Adrenal gland (tissue), 5 donors: ENCODE results near the gene MEIS1.

Experiments used
- POLR2A ChIP-seq, 2 donors: fragments of 450-650 bp; IDR thresholded peaks; one replicate each; pipeline ENCODE4 v1.6.1; 2017; ENCODE audit warnings: antibody characterized with exemption in 2 of 2, mild to moderate bottlenecking in 2 of 2, moderate library complexity in 1 of 2
- TF ChIP-seq, protein P1 (sequence below), 6 experiments: fragments of 450-650 bp in 4 of 6; fragments of 200-600 bp in 2 of 6; sonication (generic) in 1 of 6; IDR thresholded peaks; 1 replicate in 5 of 6; 2 replicates in 1 of 6; pipeline versions ENCODE4 v1.5.1 to v1.8.0; 2016 to 2021; ENCODE audit warnings: antibody characterized with exemption in 6 of 6, mild to moderate bottlenecking in 2 of 6, moderate library complexity in 1 of 6
- donor health status: DM: no; HTN: no; CAD: no.

DNA sequence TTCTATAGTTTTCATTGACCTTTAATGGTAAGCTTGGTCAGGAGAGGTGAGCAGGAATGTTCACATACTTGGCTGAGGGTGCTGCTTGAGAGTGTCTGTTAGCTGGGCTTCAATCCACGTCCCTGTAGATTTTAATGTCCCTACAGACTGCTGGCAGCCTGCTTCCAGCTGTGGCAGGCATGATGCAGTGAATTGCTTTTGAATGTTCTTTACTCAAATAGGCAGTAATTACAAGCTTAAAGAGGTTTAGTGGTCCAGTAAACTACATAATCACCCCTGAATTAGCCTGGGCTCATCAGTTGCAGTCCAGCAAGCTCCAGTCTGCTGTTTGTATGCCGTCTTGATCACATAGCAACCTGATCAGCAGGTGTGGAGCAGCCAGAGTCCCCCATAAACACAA is 102.1 kb downstream of the MEIS1 start:
- no peak for TF ChIP-seq POLR2A (IDR thresholded peaks at IDR 0.05)
- TF ChIP-seq, protein P1, sequence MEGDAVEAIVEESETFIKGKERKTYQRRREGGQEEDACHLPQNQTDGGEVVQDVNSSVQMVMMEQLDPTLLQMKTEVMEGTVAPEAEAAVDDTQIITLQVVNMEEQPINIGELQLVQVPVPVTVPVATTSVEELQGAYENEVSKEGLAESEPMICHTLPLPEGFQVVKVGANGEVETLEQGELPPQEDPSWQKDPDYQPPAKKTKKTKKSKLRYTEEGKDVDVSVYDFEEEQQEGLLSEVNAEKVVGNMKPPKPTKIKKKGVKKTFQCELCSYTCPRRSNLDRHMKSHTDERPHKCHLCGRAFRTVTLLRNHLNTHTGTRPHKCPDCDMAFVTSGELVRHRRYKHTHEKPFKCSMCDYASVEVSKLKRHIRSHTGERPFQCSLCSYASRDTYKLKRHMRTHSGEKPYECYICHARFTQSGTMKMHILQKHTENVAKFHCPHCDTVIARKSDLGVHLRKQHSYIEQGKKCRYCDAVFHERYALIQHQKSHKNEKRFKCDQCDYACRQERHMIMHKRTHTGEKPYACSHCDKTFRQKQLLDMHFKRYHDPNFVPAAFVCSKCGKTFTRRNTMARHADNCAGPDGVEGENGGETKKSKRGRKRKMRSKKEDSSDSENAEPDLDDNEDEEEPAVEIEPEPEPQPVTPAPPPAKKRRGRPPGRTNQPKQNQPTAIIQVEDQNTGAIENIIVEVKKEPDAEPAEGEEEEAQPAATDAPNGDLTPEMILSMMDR (IDR thresholded peaks at IDR 0.05) = no peak
